DMS53 treated with DMSO at 0.1 percent for 48 hours (cell line): Measurements from ENCODE around the gene THAP9.

ENCODE experiments used
- DNase-seq: peaks from one replicate; lab custom pipeline; 2025; ENCODE audit not compliant: unreplicated experiment; lab: John Stamatoyannopoulos, UW

The THAP9 gene

DNA sequence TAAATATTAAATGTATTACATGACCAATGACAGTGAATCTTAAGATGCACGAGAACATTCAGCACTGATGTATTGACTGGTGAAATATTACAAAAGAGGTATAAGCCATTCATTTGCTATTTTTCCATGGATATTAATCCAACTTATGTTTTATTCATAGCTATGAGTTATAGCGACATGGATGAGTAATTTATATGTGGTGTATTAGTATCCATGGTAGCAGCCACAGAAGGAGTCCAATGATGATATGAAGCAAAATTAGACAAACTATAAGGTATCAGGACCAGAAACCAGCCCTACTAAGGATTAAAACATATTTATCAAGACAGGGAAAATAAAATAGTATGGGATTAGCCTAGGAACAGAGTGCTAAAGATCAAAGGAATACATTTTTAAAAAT is 50.7 kb downstream of the THAP9 start:
- DNase-seq = no peak

DNA sequence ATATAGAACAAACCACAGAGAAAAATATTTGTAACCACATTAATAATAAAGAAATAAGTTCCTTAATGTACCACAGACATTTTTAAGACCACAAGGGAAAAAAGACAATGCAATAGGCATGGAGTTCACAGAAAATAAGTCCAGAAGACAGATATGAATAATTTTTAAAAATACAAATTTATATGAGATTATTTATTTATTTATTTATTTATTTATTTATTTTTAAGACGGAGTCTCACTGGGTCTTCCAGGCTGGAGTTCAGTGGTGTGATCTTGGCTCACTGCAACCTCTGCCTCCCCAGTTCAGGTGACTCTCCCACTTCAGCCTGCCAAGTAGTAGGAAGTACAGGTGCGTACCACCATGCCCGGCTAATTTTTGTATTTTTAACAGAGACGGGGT is 53.7 kb downstream of the THAP9 start:
- no peak for DNase-seq

DNA sequence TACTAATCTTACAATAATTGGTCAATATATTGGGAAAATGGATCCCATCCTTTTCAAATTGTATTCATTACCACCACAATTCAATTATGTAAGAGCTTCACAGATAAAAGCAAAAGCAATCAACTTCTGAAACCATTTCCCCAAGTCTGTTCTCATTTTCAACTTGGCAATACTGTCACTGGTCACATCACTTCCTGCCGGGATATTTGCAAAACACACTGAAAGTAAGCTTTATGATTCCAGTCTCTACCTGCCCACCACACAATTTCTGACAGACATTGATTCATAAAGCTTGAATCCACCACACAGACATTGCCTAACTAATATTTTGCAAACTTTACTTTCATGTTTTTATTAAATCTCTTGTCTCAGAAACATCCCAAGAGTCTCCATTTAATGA is 56.5 kb downstream of the THAP9 start:
- no peak for DNase-seq

DNA sequence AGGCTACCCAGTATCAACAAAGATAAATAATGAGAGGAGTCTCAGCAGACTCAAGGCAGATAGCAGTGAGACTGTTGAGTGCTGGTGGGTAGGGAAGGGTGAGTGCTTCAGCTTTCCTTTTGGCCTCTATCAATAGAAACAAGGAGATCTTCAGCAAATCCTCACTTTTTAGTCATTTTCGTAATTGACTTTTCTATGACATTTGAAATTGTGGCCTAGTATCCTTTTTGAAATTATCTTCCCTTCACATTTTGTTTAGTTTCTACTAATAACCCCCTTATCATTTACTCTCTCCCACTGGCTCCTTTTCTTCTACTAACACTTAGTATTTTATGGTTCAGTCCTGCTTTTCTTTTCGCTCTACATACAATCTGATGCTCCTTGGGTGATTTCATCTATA is 65.2 kb downstream of the THAP9 start:
- DNase-seq = no peak

DNA sequence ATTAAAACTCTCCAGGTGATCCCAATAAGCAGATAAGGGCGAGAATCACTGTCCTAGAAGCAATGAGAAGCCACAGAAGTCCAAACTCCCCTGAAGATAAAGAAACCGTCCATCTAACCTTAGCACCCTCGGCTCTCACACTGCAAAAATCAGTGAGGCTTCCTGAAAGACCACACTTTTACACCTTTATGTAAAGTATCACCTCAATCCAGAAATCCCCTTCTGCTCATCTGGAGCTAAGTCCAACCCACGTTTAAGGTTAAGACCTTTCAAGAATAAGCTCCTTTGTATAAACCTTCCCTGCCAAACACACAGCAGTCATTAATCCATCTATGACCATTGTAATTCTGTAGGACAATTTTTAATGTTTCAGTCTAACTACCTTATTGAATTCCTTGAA is 68.4 kb downstream of the THAP9 start:
- DNase-seq = no peak

DNA sequence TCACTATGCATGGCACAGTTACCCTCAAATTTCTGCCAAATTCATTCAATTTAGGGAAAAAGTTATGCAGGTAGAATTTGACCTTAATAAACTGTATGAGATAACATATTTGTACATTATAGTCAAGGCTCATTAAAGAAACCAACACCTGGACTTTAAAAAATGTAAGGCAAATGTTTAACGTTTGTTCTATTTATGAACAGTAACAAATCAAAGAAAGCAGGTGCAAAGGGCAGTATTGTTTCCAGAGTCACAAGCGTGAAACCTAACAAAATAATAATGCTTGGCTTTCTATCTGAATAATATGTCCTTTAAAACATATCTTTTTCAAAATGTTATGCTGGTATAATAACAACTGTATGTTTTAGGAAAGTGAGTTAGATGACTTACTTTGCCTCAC is 68.9 kb downstream of the THAP9 start:
- no peak for DNase-seq
